ENCODE measurements around the gene TSPAN19.

- no peak for TF ChIP-seq POLR2A (IDR thresholded peaks at IDR 0.05; ENCODE audit: borderline replicate concordance, extremely low read depth, insufficient read depth, insufficient read length)
- no peak for TF ChIP-seq ATF3 (IDR thresholded peaks at IDR 0.05)
- TF ChIP-seq, protein P1, sequence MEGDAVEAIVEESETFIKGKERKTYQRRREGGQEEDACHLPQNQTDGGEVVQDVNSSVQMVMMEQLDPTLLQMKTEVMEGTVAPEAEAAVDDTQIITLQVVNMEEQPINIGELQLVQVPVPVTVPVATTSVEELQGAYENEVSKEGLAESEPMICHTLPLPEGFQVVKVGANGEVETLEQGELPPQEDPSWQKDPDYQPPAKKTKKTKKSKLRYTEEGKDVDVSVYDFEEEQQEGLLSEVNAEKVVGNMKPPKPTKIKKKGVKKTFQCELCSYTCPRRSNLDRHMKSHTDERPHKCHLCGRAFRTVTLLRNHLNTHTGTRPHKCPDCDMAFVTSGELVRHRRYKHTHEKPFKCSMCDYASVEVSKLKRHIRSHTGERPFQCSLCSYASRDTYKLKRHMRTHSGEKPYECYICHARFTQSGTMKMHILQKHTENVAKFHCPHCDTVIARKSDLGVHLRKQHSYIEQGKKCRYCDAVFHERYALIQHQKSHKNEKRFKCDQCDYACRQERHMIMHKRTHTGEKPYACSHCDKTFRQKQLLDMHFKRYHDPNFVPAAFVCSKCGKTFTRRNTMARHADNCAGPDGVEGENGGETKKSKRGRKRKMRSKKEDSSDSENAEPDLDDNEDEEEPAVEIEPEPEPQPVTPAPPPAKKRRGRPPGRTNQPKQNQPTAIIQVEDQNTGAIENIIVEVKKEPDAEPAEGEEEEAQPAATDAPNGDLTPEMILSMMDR (IDR thresholded peaks at IDR 0.05 in 2 of 3, conservative IDR thresholded peaks at IDR 0.05 in 1 of 3; ENCODE audit: borderline replicate concordance in 1 of 3, insufficient read depth in 1 of 3, low read depth in 2 of 3, low read length in 2 of 3), result no peak
- no peak for TF ChIP-seq CBX3 (IDR thresholded peaks at IDR 0.05; ENCODE audit: low read depth)
- TF ChIP-seq EGR1 (IDR thresholded peaks at IDR 0.05; ENCODE audit: low read depth), result no peak
- no peak for TF ChIP-seq RAD21 (IDR thresholded peaks at IDR 0.05; ENCODE audit: low read depth)
- TF ChIP-seq EZH2phosphoT487 (IDR thresholded peaks at IDR 0.05; ENCODE audit: borderline replicate concordance), result no peak
- no peak for TF ChIP-seq EZH2 (IDR thresholded peaks at IDR 0.05)
- no peak for TF ChIP-seq ZNF274 (IDR thresholded peaks at IDR 0.05; ENCODE audit: low read depth, low read length)
- TF ChIP-seq, protein P2, sequence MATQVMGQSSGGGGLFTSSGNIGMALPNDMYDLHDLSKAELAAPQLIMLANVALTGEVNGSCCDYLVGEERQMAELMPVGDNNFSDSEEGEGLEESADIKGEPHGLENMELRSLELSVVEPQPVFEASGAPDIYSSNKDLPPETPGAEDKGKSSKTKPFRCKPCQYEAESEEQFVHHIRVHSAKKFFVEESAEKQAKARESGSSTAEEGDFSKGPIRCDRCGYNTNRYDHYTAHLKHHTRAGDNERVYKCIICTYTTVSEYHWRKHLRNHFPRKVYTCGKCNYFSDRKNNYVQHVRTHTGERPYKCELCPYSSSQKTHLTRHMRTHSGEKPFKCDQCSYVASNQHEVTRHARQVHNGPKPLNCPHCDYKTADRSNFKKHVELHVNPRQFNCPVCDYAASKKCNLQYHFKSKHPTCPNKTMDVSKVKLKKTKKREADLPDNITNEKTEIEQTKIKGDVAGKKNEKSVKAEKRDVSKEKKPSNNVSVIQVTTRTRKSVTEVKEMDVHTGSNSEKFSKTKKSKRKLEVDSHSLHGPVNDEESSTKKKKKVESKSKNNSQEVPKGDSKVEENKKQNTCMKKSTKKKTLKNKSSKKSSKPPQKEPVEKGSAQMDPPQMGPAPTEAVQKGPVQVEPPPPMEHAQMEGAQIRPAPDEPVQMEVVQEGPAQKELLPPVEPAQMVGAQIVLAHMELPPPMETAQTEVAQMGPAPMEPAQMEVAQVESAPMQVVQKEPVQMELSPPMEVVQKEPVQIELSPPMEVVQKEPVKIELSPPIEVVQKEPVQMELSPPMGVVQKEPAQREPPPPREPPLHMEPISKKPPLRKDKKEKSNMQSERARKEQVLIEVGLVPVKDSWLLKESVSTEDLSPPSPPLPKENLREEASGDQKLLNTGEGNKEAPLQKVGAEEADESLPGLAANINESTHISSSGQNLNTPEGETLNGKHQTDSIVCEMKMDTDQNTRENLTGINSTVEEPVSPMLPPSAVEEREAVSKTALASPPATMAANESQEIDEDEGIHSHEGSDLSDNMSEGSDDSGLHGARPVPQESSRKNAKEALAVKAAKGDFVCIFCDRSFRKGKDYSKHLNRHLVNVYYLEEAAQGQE (IDR thresholded peaks at IDR 0.05; ENCODE audit: low read depth), result no peak
- TF ChIP-seq TCF7L2 (IDR thresholded peaks at IDR 0.05; ENCODE audit: borderline replicate concordance, extremely low read depth, insufficient read depth, insufficient read length), result no peak
Measured at GRCh38 chr12:85059594-85059993, 23.5 kb upstream of the TSPAN19 start.
